ENCODE data around the gene NPR1. TPM values are rescaled to one million over a fixed set of nuclear protein-coding genes. Genes with fewer than 3 reads are reported as not detected.
"Not testable (repeated sequence)": the region's sequence is repeated elsewhere in the genome, so short reads cannot be mapped to it uniquely, and the experiment has no call there.

Gene NPR1
- total RNA-seq, 1 donor from 2014 or later: 14.9 TPM

DNA sequence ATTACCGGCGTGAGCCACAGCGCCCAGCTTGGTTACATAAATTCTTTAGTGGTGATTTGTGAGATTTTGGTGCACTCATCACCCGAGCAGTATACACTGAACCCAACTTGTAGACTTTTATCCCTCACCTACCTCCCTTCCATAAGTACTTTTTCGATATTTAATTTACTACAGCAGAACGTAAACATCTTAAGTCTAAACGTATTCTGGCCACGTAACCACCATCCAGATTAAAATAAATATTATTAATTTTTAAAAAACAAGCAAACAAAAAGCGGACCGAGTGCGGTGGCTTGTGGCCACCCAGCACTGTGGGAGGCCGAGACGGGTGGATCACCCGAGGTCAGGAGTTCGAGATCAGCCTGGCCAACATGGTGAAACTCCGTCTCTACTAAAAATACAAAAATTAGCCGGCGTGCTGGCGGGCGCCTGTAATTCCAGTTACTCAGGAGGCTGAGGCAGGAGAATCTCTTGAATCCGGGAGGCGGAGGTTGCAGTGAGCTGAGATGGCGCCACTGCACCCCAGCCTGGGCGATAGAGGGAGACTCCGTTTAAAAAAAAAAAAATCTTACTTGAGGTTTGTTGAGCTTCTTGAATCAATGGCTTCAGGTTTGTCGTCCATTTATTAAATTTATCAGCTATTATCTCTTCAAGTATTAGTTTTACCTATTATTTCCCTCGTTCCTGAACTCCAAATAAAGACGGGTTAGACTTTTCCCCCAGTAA is 6.7 kb upstream of the NPR1 start:
- DNase-seq (ENCODE audit: low spot score): not testable (repeated sequence)
- intact Hi-C loops (cut with DNase I): loop anchor here (2.0 to 5.0 kb wide), 4 partner anchors 44 to 306 kb away; partner anchors contain the start of genes JTB, S100A1 and S100A13

DNA sequence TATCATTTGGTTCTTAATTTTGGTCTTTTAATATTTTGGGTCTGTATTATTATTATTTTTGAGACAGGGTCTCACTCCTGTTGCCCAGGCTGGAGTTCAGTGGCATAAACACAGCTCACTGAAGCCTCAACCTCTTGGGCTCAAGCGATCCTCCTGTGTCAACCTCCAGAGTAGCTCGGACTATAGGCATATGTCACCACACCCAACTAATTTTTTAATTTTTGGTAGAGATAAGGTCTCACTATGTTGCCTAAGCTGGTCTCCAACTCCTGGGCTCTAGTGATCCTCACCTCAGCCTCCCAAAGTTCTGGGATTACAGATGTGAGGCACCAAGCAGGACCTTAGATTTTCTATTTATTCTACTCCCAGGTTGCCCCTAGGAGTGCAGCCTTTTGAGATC is 5.0 kb upstream of the NPR1 start:
- DNase-seq (ENCODE audit: low spot score): no peak
- intact Hi-C loops (cut with DNase I): loop anchor here (5.0 kb wide), 3 partner anchors 46 to 304 kb away; partner anchors contain the start of genes JTB, S100A1 and S100A13

- DNase-seq (ENCODE audit: low spot score): no peak
- intact Hi-C loops (cut with DNase I): loop anchor here (1.0 to 2.0 kb wide), 4 partner anchors 19 to 313 kb away; partner anchors contain the start of gene RPS27
Observed at GRCh38 chr1:153677718-153678518, 570 bp upstream of the NPR1 start.

- intact Hi-C loops (cut with DNase I): loop anchor here (2.0 kb wide), 3 partner anchors 17 to 311 kb away; partner anchors contain the start of gene RPS27
- no peak for DNase-seq (ENCODE audit: low spot score)
Observed at GRCh38 chr1:153679337-153680119, 1.0 kb downstream of the NPR1 start.

- no peak for DNase-seq (ENCODE audit: low spot score)
- intact Hi-C loops (cut with DNase I): no loop called here
Observed at GRCh38 chr1:153680120-153680403, 1.6 kb downstream of the NPR1 start.

- intact Hi-C loops (cut with DNase I): no loop called here
- DNase-seq (ENCODE audit: low spot score): no peak
Observed at GRCh38 chr1:153682730-153683129, 4.2 kb downstream of the NPR1 start.

- intact Hi-C loops (cut with DNase I): no loop called here
- no peak for DNase-seq (ENCODE audit: low spot score)
Observed at GRCh38 chr1:153683854-153684253, 5.4 kb downstream of the NPR1 start.

- no peak for DNase-seq (ENCODE audit: low spot score)
- intact Hi-C loops (cut with DNase I): no loop called here
Observed at GRCh38 chr1:153684892-153685291, 6.4 kb downstream of the NPR1 start.

DNA sequence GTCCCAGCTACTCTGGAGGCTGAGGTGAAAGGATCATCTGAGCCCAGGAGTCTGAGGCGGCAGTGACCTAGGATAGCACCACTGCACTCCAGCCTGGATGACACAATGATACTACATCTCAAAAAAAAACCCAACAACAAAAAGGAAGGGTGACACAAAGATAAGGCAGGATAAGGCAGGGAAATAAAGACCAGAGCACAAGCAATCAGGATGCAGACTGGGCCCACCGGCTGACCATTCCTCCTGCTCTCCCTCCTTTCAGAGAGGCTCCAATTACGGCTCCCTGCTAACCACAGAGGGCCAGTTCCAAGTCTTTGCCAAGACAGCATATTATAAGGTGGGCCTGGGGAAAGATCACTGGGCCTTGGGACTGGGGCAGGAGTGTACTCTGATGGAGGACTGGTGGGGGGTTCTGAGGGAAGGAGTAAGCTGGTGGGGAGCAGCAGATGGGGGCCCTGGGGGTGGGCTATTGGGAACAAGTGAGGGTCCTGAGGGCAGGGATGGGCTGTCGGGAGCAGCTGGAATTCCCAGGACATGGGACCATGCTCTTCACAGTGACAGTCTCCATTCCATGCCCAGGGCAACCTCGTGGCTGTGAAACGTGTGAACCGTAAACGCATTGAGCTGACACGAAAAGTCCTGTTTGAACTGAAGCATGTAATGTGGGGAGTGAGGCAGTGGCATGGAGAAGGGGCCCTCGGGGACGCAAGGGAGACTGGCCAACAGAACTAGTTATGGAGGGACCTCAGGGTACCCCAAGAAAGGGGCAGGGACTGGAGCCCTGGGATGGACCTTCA is 7.3 kb downstream of the NPR1 start:
- intact Hi-C loops (cut with DNase I): no loop called here
- no peak for DNase-seq (ENCODE audit: low spot score)

DNA sequence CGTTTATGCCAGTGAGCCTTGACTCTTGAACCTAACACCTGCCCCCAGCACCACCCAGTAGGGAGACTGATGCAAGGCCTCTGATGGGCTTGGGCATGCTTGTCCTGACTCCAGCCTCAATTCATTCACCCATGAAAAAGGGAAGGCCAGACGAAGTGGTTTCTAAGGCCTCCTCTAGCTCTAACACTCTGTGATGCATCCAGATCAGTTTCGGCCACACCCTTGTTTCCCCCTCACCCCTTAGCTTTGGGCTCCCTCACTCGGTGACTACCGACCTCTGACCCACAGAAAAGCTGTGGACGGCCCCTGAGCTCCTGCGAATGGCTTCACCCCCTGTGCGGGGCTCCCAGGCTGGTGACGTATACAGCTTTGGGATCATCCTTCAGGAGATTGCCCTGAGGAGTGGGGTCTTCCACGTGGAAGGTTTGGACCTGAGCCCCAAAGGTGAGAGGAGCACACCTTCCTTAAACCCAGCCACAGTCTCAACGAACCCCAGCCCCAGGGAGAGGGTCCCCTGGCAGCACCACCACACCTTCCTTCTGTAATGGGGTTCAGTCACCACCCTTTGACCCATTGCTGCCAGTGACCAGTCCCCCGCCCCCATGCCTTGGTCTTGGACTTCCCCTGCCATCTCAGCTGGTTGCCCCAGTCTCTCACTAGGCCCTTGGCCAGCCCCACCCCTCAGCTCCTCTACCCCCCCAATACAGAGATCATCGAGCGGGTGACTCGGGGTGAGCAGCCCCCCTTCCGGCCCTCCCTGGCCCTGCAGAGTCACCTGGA is 9.0 kb downstream of the NPR1 start:
- no peak for DNase-seq (ENCODE audit: low spot score)
- intact Hi-C loops (cut with DNase I): no loop called here

DNA sequence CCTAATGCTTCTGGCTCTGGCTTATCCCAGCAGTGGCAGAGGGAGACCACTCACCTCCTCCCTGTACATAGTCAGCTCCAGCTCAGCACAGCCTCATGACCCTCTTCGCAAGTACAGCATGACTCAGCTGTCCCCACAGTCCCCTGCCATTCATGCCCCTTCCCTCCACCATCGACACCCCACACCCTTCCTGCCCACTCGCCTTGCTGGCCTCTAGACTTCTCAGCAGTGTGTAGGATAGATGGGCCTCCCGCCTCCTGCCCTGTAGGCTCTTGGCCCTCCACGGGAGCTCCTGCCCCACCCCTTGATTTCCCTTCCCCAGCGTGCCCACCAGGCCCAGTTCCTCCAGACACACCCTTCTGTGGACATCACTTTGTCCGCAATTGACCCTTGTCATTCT is 9.8 kb downstream of the NPR1 start:
- intact Hi-C loops (cut with DNase I): no loop called here
- no peak for DNase-seq (ENCODE audit: low spot score)

DNA sequence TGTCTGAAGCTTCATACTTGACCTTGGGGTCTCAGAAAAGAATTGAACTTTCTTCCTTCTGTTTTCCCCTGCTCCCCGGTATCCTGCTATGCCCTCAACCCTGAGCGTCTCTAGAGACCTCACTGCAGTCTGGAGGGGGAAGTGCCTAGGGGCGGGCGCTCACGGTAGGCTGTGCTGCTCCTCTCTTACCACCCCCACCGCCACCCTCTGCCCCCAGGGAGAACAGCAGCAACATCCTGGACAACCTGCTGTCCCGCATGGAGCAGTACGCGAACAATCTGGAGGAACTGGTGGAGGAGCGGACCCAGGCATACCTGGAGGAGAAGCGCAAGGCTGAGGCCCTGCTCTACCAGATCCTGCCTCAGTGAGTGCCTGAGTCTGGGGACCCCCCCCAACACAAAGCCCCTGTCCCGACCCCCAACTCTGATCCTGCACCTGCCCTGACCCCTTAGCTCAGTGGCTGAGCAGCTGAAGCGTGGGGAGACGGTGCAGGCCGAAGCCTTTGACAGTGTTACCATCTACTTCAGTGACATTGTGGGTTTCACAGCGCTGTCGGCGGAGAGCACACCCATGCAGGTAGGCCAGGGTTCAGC is 10.3 kb downstream of the NPR1 start:
- intact Hi-C loops (cut with DNase I): no loop called here
- DNase-seq (ENCODE audit: low spot score): no peak

DNA sequence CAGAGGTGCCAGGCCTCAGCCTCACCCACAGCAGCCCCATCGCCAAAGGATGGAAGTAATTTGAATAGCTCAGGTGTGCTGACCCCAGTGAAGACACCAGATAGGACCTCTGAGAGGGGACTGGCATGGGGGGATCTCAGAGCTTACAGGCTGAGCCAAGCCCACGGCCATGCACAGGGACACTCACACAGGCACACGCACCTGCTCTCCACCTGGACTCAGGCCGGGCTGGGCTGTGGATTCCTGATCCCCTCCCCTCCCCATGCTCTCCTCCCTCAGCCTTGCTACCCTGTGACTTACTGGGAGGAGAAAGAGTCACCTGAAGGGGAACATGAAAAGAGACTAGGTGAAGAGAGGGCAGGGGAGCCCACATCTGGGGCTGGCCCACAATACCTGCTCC is 15.0 kb downstream of the NPR1 start:
- intact Hi-C loops (cut with DNase I): no loop called here
- no peak for DNase-seq (ENCODE audit: low spot score)

DNA sequence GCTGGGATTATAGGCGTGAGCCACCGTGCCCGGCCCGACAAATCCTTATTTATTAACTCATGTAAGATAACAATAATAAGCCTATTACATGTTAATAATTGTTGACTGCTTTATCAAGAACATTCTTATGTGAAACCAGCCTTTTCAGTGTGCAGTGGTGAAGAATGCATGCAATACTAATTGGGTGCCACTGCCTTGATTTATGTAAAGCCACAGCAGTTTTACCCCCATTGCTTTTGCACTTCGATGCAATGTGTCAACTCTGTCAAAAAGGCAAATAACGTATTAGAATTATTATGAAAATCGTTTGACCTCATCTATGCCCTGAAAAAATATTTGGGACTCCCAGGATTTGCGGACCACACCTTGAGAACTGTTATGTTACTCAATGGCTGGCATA is 18.3 kb downstream of the NPR1 start:
- intact Hi-C loops (cut with DNase I): loop anchor here (2.0 to 5.0 kb wide), 2 partner anchors 18 to 66 kb away; partner anchors contain the start of gene NPR1
- no peak for DNase-seq (ENCODE audit: low spot score)

- no peak for DNase-seq (ENCODE audit: low spot score)
- intact Hi-C loops (cut with DNase I): loop anchor here (2.0 to 5.0 kb wide), 2 partner anchors 19 to 65 kb away; partner anchors contain the start of gene NPR1
Observed at GRCh38 chr1:153697191-153698019, 18.9 kb downstream of the NPR1 start.

GRCh38 chr1:153698020-153698922 is 19.8 kb downstream of the NPR1 start:
- peak; percentile 89 for DNase-seq (ENCODE audit: low spot score)
- intact Hi-C loops (cut with DNase I): loop anchor here (5.0 kb wide), 1 partner anchor 64 kb away; no protein-coding TSS in a partner anchor
